Measurements from ENCODE around the gene FSD1.

FSD1 gene

GRCh38 chr19:4366666-4367335, 62.4 kb downstream of the FSD1 start:
- H2BK120ac ChIP-seq (ENCODE audit: insufficient read depth, low read length, poor library complexity), result no peak overlapping the region
- no peak overlapping the region for H3K27ac ChIP-seq (ENCODE audit: low read depth, low read length)
- no peak overlapping the region for H2AK5ac ChIP-seq (ENCODE audit: low read length)
- no peak overlapping the region for H3K9ac ChIP-seq (ENCODE audit: low read length)
- H3K23ac ChIP-seq (ENCODE audit: low read length), result no peak overlapping the region
- no peak overlapping the region for H4K8ac ChIP-seq (ENCODE audit: low read depth, low read length)
- H3K79me2 ChIP-seq (ENCODE audit: control insufficient read depth, insufficient read depth, low read length, poor library complexity), result peaks cover 5% of the 10 kb centered on the region
- no CpG with 5 or more reads among the region's 16 CpGs for WGBS (ENCODE audit: extremely low coverage, insufficient coverage, insufficient read length)
- H3K4me3 ChIP-seq (ENCODE audit: low read depth, low read length), result no peak overlapping the region
- H3K14ac ChIP-seq (ENCODE audit: low read length), result no peak overlapping the region
- H3K18ac ChIP-seq (ENCODE audit: low read length), result no peak overlapping the region
- H3K9me3 ChIP-seq (ENCODE audit: insufficient read depth, low read depth, low read length), result peaks cover 2% of the 10 kb centered on the region
- no peak overlapping the region for H2AFZ ChIP-seq (ENCODE audit: insufficient read depth, low read length, poor library complexity)
- no peaks in the 10 kb centered on the region for H3K27me3 ChIP-seq (ENCODE audit: insufficient read depth, low read length)
- H2BK12ac ChIP-seq (ENCODE audit: low read length), result no peak overlapping the region
- H3K4me2 ChIP-seq (ENCODE audit: low read length), result no peak overlapping the region
- no peak overlapping the region for H4K91ac ChIP-seq (ENCODE audit: low read depth, low read length)
- no peak overlapping the region for H3K4ac ChIP-seq (ENCODE audit: low read depth, low read length)
- no peak overlapping the region for H4K12ac ChIP-seq (ENCODE audit: low read depth, low read length)
- H3K4me1 ChIP-seq (ENCODE audit: control insufficient read depth in 1 of 2, insufficient read depth in 2 of 2, low read length in 2 of 2), result peaks cover 0 to 3% of the 10 kb centered on the region in 2 experiments
- no peak for DNase-seq
- H3K36me3 ChIP-seq (ENCODE audit: control insufficient read depth in 1 of 2, insufficient read depth in 2 of 2, low read length in 2 of 2), result peaks cover 70 to 73% of the 10 kb centered on the region in 2 experiments
- no peaks in the 10 kb centered on the region for H3K79me1 ChIP-seq (ENCODE audit: low read length)
- no peak overlapping the region for H2BK5ac ChIP-seq (ENCODE audit: low read depth, low read length, poor library complexity)

GRCh38 chr19:4367336-4367723, 62.9 kb downstream of the FSD1 start:
- H3K79me1 ChIP-seq (ENCODE audit: low read length), result no peaks in the 10 kb centered on the region

GRCh38 chr19:4367781-4368127, 63.4 kb downstream of the FSD1 start:
- Histone ChIP-seq H3K36me3 (ENCODE audit: control insufficient read depth in 1 of 2, insufficient read depth in 2 of 2, low read length in 2 of 2) (peaks cover 64 to 68% of the 10 kb centered on the region in 2 experiments), H2AFZ (ENCODE audit: insufficient read depth, low read length, poor library complexity) (no peak overlapping the region), H3K9me3 (ENCODE audit: insufficient read depth, low read depth, low read length) (peaks cover 2% of the 10 kb centered on the region), H3K79me1 (ENCODE audit: low read length) (no peaks in the 10 kb centered on the region), H3K23ac (ENCODE audit: low read length) (no peak overlapping the region), H3K4ac (ENCODE audit: low read depth, low read length) (no peak overlapping the region), H2BK120ac (ENCODE audit: insufficient read depth, low read length, poor library complexity) (no peak overlapping the region), H3K4me3 (ENCODE audit: low read depth, low read length) (no peak overlapping the region), H3K79me2 (ENCODE audit: control insufficient read depth, insufficient read depth, low read length, poor library complexity) (peaks cover 9% of the 10 kb centered on the region), H2AK5ac (ENCODE audit: low read length) (no peak overlapping the region), H3K27ac (ENCODE audit: low read depth, low read length) (no peak overlapping the region), H4K8ac (ENCODE audit: low read depth, low read length) (no peak overlapping the region), H3K27me3 (ENCODE audit: insufficient read depth, low read length) (no peaks in the 10 kb centered on the region), H4K91ac (ENCODE audit: low read depth, low read length) (no peak overlapping the region), H3K4me2 (ENCODE audit: low read length) (no peak overlapping the region), H3K9ac (ENCODE audit: low read length) (no peak overlapping the region), H2BK12ac (ENCODE audit: low read length) (no peak overlapping the region), H4K12ac (ENCODE audit: low read depth, low read length) (no peak overlapping the region), H3K14ac (ENCODE audit: low read length) (no peak overlapping the region), H3K4me1 (ENCODE audit: control insufficient read depth in 1 of 2, insufficient read depth in 2 of 2, low read length in 2 of 2) (peaks cover 6 to 8% of the 10 kb centered on the region in 2 experiments), H3K18ac (ENCODE audit: low read length) (no peak overlapping the region), H2BK5ac (ENCODE audit: low read depth, low read length, poor library complexity) (no peak overlapping the region)
- DNase-seq, result no peak
- no CpG with 5 or more reads among the region's 13 CpGs for WGBS (ENCODE audit: extremely low coverage, insufficient coverage, insufficient read length)

More at GRCh38 chr19:4367336-4367723, 62.9 kb downstream of the FSD1 start:
- Histone ChIP-seq H3K4me2 (ENCODE audit: low read length) (no peak overlapping the region), H3K14ac (ENCODE audit: low read length) (no peak overlapping the region), H3K4ac (ENCODE audit: low read depth, low read length) (no peak overlapping the region), H3K23ac (ENCODE audit: low read length) (no peak overlapping the region), H2BK120ac (ENCODE audit: insufficient read depth, low read length, poor library complexity) (no peak overlapping the region), H3K36me3 (ENCODE audit: control insufficient read depth in 1 of 2, insufficient read depth in 2 of 2, low read length in 2 of 2) (peaks cover 69 to 71% of the 10 kb centered on the region in 2 experiments), H3K9me3 (ENCODE audit: insufficient read depth, low read depth, low read length) (peaks cover 2% of the 10 kb centered on the region), H2BK5ac (ENCODE audit: low read depth, low read length, poor library complexity) (no peak overlapping the region), H4K12ac (ENCODE audit: low read depth, low read length) (no peak overlapping the region), H3K9ac (ENCODE audit: low read length) (no peak overlapping the region), H3K27ac (ENCODE audit: low read depth, low read length) (no peak overlapping the region), H2BK12ac (ENCODE audit: low read length) (no peak overlapping the region), H2AK5ac (ENCODE audit: low read length) (no peak overlapping the region), H3K4me1 (ENCODE audit: control insufficient read depth in 1 of 2, insufficient read depth in 2 of 2, low read length in 2 of 2) (peaks cover 2 to 4% of the 10 kb centered on the region in 2 experiments), H3K4me3 (ENCODE audit: low read depth, low read length) (no peak overlapping the region), H2AFZ (ENCODE audit: insufficient read depth, low read length, poor library complexity) (no peak overlapping the region), H3K79me2 (ENCODE audit: control insufficient read depth, insufficient read depth, low read length, poor library complexity) (peaks cover 8% of the 10 kb centered on the region), H4K91ac (ENCODE audit: low read depth, low read length) (no peak overlapping the region), H4K8ac (ENCODE audit: low read depth, low read length) (no peak overlapping the region), H3K27me3 (ENCODE audit: insufficient read depth, low read length) (no peaks in the 10 kb centered on the region), H3K18ac (ENCODE audit: low read length) (no peak overlapping the region)
- no CpG with 5 or more reads among the region's 10 CpGs for WGBS (ENCODE audit: extremely low coverage, insufficient coverage, insufficient read length)
- no peak for DNase-seq

- H3K9me3 ChIP-seq (ENCODE audit: insufficient read depth, low read depth, low read length), result peaks cover 2% of the 10 kb centered on the region
- H4K12ac ChIP-seq (ENCODE audit: low read depth, low read length), result no peak overlapping the region
- DNase-seq, result no peak
- peaks cover 11 to 13% of the 10 kb centered on the region in 2 experiments for H3K4me1 ChIP-seq (ENCODE audit: control insufficient read depth in 1 of 2, insufficient read depth in 2 of 2, low read length in 2 of 2)
- H3K9ac ChIP-seq (ENCODE audit: low read length), result no peak overlapping the region
- H3K79me2 ChIP-seq (ENCODE audit: control insufficient read depth, insufficient read depth, low read length, poor library complexity), result peaks cover 12% of the 10 kb centered on the region
- H3K36me3 ChIP-seq (ENCODE audit: control insufficient read depth in 1 of 2, insufficient read depth in 2 of 2, low read length in 2 of 2), result peaks cover 59 to 63% of the 10 kb centered on the region in 2 experiments
- no peak overlapping the region for H4K8ac ChIP-seq (ENCODE audit: low read depth, low read length)
- WGBS (ENCODE audit: extremely low coverage, insufficient coverage, insufficient read length), result no CpG with 5 or more reads among the region's 19 CpGs
- no peak overlapping the region for H2AK5ac ChIP-seq (ENCODE audit: low read length)
- H2AFZ ChIP-seq (ENCODE audit: insufficient read depth, low read length, poor library complexity), result no peak overlapping the region
- no peak overlapping the region for H3K18ac ChIP-seq (ENCODE audit: low read length)
- no peak overlapping the region for H2BK5ac ChIP-seq (ENCODE audit: low read depth, low read length, poor library complexity)
- no peaks in the 10 kb centered on the region for H3K27me3 ChIP-seq (ENCODE audit: insufficient read depth, low read length)
- peaks cover 3% of the 10 kb centered on the region for H3K79me1 ChIP-seq (ENCODE audit: low read length)
- H2BK120ac ChIP-seq (ENCODE audit: insufficient read depth, low read length, poor library complexity), result no peak overlapping the region
- H4K91ac ChIP-seq (ENCODE audit: low read depth, low read length), result no peak overlapping the region
- H2BK12ac ChIP-seq (ENCODE audit: low read length), result no peak overlapping the region
- H3K4me3 ChIP-seq (ENCODE audit: low read depth, low read length), result no peak overlapping the region
- H3K14ac ChIP-seq (ENCODE audit: low read length), result no peak overlapping the region
- no peak overlapping the region for H3K27ac ChIP-seq (ENCODE audit: low read depth, low read length)
- no peak overlapping the region for H3K4ac ChIP-seq (ENCODE audit: low read depth, low read length)
- H3K23ac ChIP-seq (ENCODE audit: low read length), result no peak overlapping the region
- H3K4me2 ChIP-seq (ENCODE audit: low read length), result no peak overlapping the region
Observed at GRCh38 chr19:4368128-4368820, 63.9 kb downstream of the FSD1 start.

Measured in trophoblast cell (in vitro differentiated cells and primary cell).